Stimulated activated CD4-positive, alpha-beta T cell treated with anti-CD3 and anti-CD28 coated beads, TNF-alpha, amount 100 ng/mL, for 1 hour (primary cell): ENCODE data around the gene PHKB.
"Not testable (repeated sequence)": the region's sequence is repeated elsewhere in the genome, so short reads cannot be mapped to it uniquely, and the experiment has no call there.

ENCODE experiments used
- DNase-seq, 3 donors: peaks; one replicate each; pipeline ENCODE4 v3.0.0-alpha.2; 2020; ENCODE audit warnings: low read depth in 3 of 3, low spot score in 1 of 3

The PHKB gene

GRCh38 chr16:47469227-47469626 lies 8.1 kb downstream of the PHKB start:
- DNase-seq: no peak

DNA sequence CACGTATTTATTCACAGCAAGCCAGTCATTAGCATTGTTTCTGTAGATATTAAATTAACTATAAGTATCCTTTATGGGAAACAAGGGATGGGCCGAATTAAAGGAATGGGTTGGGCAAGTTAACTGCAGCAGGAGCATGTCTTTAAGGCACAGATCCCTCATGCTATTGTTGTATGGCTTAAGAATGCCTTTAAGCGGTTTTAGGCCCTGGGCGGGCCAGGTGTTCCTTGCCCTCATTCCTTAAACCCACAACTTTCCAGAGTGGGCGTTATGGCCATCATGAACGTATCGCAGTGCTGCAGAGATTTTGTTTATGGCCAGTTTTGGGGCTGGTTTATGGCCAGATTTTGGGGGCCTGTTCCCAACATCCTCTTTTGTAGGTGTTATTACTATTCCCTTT lies 9.1 kb downstream of the PHKB start:
- DNase-seq: no peak

- no peak for DNase-seq
Observed at GRCh38 chr16:47470810-47471209, 9.7 kb downstream of the PHKB start.

DNA sequence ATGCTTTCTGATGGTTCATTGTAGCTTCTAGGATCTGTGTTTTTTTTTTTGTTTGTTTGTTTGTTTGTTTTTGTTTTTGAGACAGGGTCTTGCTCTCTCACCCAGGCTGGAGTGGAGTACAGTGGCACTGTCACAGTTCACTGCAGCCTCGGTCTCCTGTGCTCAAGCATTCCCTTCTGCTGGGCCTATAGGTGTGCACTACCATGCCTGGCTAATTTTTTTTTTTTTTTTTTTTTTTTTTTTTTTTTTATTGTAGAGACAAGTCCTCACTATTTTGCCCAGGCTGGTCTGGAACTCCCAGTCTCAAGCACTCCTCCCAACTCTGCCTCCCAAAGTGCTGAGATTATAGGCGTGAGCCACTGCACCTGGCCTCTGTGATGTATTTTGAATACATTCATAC lies 11.9 kb downstream of the PHKB start:
- DNase-seq: not testable (repeated sequence)

DNA sequence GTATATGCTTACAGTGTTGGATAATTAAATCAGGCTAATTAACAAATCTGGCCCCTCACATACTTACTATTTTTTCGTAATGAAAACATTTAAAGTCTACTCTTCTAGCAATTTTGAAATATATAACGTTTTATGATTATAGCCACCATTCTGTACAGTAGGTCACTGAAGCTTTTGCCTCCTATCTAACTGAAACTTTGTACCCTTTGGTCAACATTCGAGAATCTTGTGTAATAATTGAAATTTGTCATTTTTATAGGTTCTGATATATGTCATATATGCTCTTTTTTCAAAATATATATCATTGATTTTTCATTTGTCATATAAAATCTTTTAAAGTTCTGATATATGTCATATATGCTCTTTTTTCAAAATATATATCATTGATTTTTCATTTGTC lies 12.7 kb downstream of the PHKB start:
- DNase-seq: no peak

GRCh38 chr16:47475786-47476185 lies 14.7 kb downstream of the PHKB start:
- no peak for DNase-seq

DNA sequence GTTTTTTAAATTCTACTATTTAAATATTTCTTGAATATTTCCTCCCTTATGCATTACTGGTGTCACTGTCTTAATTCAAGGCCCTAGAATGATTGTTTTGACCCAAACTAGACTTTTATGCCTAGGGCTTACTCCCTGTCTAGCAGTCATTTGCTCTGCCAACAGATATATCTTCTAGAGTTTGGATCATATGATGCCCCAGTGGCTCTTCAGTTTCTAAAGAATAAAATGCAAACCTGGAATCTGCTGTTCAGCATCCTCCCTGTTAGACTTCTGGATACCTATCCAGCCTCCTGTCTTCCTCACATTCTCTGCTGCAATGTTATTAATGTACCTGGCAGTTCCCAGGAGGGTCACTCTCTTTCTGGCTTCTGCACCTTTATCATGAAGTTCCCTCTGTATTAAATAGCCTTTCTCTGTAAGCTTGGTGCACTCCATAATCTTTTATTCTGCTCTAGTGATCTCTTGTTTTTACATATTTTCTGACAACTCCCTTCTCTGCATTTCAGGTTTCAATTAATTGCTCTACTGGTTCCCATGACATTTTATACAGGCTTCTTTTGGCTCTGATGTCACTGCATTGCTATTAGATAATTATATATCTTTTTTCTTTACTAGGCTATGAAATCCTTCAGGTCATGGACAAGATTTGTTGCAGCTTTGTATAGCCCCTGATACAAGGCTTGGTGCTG lies 15.7 kb downstream of the PHKB start:
- DNase-seq: no peak

- DNase-seq: no peak
Observed at GRCh38 chr16:47477679-47478078, 16.5 kb downstream of the PHKB start.

GRCh38 chr16:47480410-47480809 lies 19.3 kb downstream of the PHKB start:
- DNase-seq: no peak

DNA sequence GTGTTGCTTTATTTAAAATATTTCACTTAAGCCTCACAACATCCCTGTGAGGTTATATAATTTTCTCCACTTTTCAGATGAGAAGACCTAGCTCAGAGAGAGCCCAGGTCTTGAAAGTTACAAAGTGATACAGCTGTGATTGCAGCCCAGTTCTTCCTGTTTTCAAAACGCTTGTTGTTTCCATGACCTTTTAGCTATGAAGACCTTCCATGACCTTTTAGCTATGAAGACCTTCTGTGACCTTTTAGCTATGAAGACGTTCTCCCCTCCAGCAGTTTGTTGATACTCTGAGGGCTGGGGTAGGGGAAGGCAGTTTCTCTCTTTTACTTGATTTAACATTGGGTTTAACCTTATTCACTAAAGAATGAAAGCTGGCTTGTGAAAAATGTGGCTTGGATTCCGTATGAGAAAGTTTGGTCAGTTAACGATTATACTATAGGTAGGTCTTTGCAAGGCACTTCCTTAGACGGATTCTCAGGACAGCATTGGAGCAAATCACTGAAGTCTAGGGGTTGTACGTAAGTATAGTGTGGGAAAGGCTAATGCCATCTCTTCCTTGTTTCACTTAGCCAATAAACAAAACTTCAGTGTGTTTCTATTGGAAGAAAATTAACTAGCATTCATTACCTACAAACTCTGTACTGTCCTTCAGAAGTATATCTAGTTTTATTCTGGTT lies 20.7 kb downstream of the PHKB start:
- no peak for DNase-seq

DNA sequence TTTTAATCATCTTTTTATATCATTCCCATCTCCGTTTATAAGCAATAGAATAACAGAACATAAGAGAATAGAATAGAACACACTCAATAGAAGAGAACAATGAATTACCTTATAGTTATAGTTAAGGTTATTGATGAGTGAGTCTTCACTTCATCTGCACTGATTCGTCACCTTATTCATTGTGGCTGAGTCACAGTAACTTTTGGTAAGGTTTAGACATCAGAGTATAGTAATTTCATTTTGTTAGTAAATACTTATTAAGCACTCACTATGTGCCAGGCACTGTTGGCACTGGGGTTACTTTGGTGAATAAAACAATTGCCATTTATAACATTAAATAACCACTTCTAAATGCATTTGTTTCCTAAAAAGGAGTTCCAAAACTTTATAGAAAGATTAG lies 22.5 kb downstream of the PHKB start:
- DNase-seq: no peak

DNA sequence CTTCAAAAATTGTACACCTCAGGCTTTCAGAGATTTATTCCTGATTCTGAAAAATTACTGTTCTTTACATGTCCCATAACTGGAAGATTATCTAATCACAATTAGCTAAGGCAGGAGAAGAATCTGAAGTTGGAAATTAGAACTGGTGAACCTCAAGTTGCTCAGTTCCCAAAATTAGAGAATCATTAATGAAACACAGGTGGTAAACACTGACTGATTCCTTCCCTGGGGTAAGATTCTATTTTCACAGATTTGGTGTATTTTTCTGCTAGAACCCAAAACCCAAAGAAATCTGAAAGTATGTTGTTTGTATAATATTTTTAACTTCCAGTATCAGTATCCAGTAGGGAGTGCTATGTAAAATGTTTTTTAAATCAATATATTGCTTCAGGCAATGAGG lies 25.7 kb downstream of the PHKB start:
- no peak for DNase-seq

GRCh38 chr16:47488051-47488450 lies 26.9 kb downstream of the PHKB start:
- no peak for DNase-seq

DNA sequence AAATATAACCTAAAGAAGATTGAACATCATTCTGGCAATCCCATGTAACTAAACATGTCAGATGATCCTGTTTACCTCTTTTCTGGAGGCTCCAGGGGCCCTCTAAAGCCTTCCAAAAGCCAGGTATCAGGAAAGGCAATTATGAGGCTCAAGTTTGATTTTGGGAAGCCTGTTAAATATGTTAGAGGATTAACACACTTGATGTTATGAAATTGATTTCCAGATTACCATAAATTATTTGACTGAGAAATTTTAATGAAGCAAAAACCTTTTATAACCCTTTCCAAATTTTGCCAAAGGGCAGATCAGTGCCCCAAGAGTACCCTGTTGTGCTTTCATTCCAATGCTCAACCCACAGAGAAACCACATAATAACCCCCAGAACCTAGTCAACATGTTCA lies 29.3 kb downstream of the PHKB start:
- no peak for DNase-seq

GRCh38 chr16:47492036-47492427 lies 30.9 kb downstream of the PHKB start:
- DNase-seq: no peak

DNA sequence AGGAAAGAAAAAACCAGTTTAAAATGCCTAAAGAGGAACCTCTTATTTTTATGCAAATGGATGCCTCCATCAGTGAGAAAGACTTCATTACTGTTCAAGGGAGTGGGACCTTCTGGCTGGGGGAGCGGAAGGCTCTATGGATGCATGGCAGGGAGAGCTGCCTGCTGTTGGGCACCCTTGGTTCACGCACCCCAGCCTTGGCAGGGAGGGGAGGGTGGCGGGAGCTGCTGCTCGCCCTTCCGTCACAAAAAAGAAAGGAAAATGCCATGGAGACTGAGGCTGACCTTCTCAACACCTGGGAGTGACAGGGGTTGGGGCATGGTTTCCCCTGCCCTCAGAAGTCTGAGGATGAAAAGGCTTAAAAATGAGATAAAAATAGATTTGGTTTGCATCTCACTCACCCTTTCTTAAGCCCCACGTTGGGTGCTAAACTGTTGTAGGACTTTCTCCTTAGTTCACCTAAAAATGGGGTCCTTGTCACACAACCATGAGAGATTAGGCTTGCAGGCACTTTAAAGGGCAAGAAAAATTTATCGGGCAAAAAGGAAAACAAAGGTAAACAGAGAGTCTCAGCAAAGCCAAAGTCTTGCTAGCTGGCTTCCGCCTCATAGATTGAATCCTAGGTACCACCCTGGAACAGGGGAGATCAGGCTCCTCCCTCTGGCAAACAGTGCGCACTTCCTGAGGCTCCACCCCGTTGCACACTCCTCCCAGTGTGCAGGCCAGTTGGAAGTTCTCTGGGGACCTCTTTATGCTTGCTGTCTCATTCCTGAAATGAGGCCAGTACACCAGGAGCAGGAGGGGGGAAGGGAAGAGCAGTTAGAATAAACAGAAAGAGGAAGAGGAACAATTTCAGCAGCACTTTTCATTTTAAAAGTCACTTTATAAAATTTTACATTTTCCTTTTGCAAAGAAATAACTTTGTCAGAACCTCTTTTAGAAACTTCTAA lies 31.6 kb downstream of the PHKB start:
- DNase-seq: no peak

- DNase-seq: no peak
Observed at GRCh38 chr16:47493381-47494337, 32.5 kb downstream of the PHKB start.

- DNase-seq: no peak
Observed at GRCh38 chr16:47499080-47499699, 38.1 kb downstream of the PHKB start.

- DNase-seq: no peak
Observed at GRCh38 chr16:47499700-47500264, 38.7 kb downstream of the PHKB start.

GRCh38 chr16:47503936-47504335 lies 42.8 kb downstream of the PHKB start:
- DNase-seq: no peak
